ENCODE measurements around the gene ZNF646.

- TF ChIP-seq CTCF (IDR thresholded peaks at IDR 0.05; ENCODE audit: low read depth, low read length, poor library complexity, severe bottlenecking) (peak; percentile 6), EZH2phosphoT487 (IDR thresholded peaks at IDR 0.05; ENCODE audit: borderline replicate concordance, low read length) (no peak)
Measured at GRCh38 chr16:31072540-31073141, 1.6 kb upstream of the ZNF646 start.
